Spleen (tissue), 11 donors: ENCODE measurements around the gene ME1. TPM values are rescaled to one million over a fixed set of nuclear protein-coding genes. Genes with fewer than 3 reads are reported as not detected.

Experiments used
- DNase-seq: peaks from one replicate; pipeline ENCODE4 v3.0.0-alpha.2; 2020
- H3K27ac ChIP-seq, 8 donors: fragments of 200-600 bp; sonication (generic) in 7 of 8; 1 replicate in 4 of 8; 2 replicates in 4 of 8; pipeline versions ENCODE4 v1.5.0 to v1.8.0; 2016 to 2021; ENCODE audit warnings: inconsistent platforms in 4 of 8, mild to moderate bottlenecking in 4 of 8, moderate library complexity in 1 of 8
- H3K27me3 ChIP-seq, 7 donors: fragments of 200-600 bp; sonication (generic) in 6 of 7; replicated peaks in 1 of 7; 1 replicate in 4 of 7; 2 replicates in 3 of 7; pipeline versions ENCODE4 v1.5.0 to v1.8.0; 2016 to 2021; ENCODE audit warnings: inconsistent platforms in 3 of 7, mild to moderate bottlenecking in 1 of 7
- H3K36me3 ChIP-seq, 6 donors: fragments of 200-600 bp; sonication (generic) in 5 of 6; 1 replicate in 4 of 6; 2 replicates in 2 of 6; pipeline versions ENCODE4 v1.5.0 to v1.8.0; 2016 to 2021; ENCODE audit warnings: inconsistent platforms in 2 of 6
- H3K4me1 ChIP-seq, 6 donors: fragments of 200-600 bp; sonication (generic) in 5 of 6; 1 replicate in 3 of 6; 2 replicates in 3 of 6; pipeline versions ENCODE4 v1.5.0 to v1.8.0; 2016 to 2021; ENCODE audit warnings: inconsistent platforms in 3 of 6
- H3K4me3 ChIP-seq, 8 donors: fragments of 200-600 bp; sonication (generic) in 7 of 8; 1 replicate in 4 of 8; 2 replicates in 4 of 8; pipeline versions ENCODE4 v1.5.0 to v1.8.0; 2016 to 2021; ENCODE audit warnings: inconsistent platforms in 4 of 8, mild to moderate bottlenecking in 4 of 8, moderate library complexity in 2 of 8
- H3K9me3 ChIP-seq, 8 donors: fragments of 200-600 bp; sonication (generic) in 7 of 8; 1 replicate in 4 of 8; 2 replicates in 4 of 8; pipeline versions ENCODE4 v1.5.0 to v1.8.0; 2016 to 2021; ENCODE audit warnings: inconsistent platforms in 4 of 8
- POLR2A ChIP-seq, 3 donors: fragments of 450-650 bp; IDR thresholded peaks; one replicate each; pipeline ENCODE4 v1.5.1; 2017; ENCODE audit warnings: antibody characterized with exemption in 3 of 3, mild to moderate bottlenecking in 1 of 3
- POLR2AphosphoS5 ChIP-seq, 3 donors: sonication (generic); formaldehyde crosslinking; IDR thresholded peaks; one replicate each; pipeline ENCODE4 v1.5.1; 2017; ENCODE audit warnings: antibody characterized with exemption in 3 of 3
- WGBS, 5 donors: extraction: QIAGEN DNeasy Blood & Tissue Kit in 3 of 5; methylation state at CpG; one replicate each; pipeline versions ENCODE4 v1.1.5 to v1.1.7; 2013 to 2018; 5-methylcytosine and 5-hydroxymethylcytosine counted together
- intact Hi-C: fragments of 100-400 bp; cut with DNase I; formaldehyde crosslinking; loops from one replicate; pipeline ENCODE4 v1.15.0; 2023; ENCODE audit warnings: low total_unique reads
- polyA plus RNA-seq, 3 donors: library from polyadenylated mRNA; stranded (reverse); fragments of 200-250 nt; gene quantifications; one replicate each; pipeline ENCODE4 v1.2.1, GENCODE V29; 2013
- total RNA-seq, 7 donors: library from RNA; depleted of rRNA in 3 of 7; stranded (reverse); fragments of >200 nt in 3 of 7; fragmentation: NEBNext Ultra II Directional in 4 of 7; extraction: Animal tissue kit (Norgen Biotek cat#: 25700) in 4 of 7; gene quantifications; one replicate each; pipeline versions ENCODE4 v1.1.0 to v1.2.1, GENCODE V29; 2016 to 2021
- TF ChIP-seq, protein P1 (sequence below), 11 experiments: fragments of 200-600 bp in 7 of 11; fragments of 450-650 bp in 4 of 11; sonication (generic) in 4 of 11; IDR thresholded peaks in 8 of 11; conservative IDR thresholded peaks in 3 of 11; 1 replicate in 7 of 11; 2 replicates in 4 of 11; pipeline versions ENCODE4 v1.4.0 to v1.8.0; 2016 to 2021; ENCODE audit warnings: antibody characterized with exemption in 11 of 11, inconsistent platforms in 4 of 11, mild to moderate bottlenecking in 1 of 11
- donor health status: healthy with polysubstance abuse.
- donor health status: DM: no; HTN: no; CAD: no; lungs with moderate emphysema.
- donor health status: DM: no; HTN: no; CAD: no.
- donor health status: Bipolar disorder and iron deficiency.
- donor health status: healthy.
- donor health status: DM: no; HTN: no; CAD: no.
- donor health status: DM: yes; HTN: yes; CAD: no.

ME1 gene
- total and polyA plus RNA-seq, 10 donors, result 1.8 to 19.4 (median 8.4) TPM

DNA sequence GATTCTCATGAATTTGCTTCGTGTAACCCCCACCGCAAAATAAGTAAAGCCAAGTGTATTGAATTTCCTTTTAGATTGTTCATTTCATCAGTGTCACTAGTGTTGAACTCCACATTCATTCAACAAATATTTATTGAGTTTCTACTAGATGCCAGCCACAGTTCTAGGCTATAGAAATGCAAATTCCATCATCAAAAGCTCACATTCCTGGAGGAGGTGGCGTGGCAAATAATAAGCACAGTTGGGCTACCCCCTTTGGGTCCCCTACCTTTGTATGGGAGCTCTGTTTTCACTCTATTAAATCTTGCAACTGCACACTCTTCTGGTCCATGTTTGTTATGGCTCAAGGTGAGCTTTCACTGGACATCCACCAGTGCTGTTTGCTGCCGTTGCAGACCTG lies 12.7 kb upstream of the ME1 start:
- 76 to 90% (median 87%) methylated on average over 4 of the region's 4 CpGs for WGBS, 5 donors
- no peak overlapping the region for H3K4me3 ChIP-seq
- no peak for DNase-seq
- no peak overlapping the region for H3K27ac ChIP-seq
- no peaks in the 10 kb centered on the region for H3K4me1 ChIP-seq
- no peaks in the 10 kb centered on the region for H3K27me3 ChIP-seq
- TF ChIP-seq, protein P1, sequence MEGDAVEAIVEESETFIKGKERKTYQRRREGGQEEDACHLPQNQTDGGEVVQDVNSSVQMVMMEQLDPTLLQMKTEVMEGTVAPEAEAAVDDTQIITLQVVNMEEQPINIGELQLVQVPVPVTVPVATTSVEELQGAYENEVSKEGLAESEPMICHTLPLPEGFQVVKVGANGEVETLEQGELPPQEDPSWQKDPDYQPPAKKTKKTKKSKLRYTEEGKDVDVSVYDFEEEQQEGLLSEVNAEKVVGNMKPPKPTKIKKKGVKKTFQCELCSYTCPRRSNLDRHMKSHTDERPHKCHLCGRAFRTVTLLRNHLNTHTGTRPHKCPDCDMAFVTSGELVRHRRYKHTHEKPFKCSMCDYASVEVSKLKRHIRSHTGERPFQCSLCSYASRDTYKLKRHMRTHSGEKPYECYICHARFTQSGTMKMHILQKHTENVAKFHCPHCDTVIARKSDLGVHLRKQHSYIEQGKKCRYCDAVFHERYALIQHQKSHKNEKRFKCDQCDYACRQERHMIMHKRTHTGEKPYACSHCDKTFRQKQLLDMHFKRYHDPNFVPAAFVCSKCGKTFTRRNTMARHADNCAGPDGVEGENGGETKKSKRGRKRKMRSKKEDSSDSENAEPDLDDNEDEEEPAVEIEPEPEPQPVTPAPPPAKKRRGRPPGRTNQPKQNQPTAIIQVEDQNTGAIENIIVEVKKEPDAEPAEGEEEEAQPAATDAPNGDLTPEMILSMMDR (IDR thresholded peaks at IDR 0.05 in 8 of 11, conservative IDR thresholded peaks at IDR 0.05 in 3 of 11), result no peak
- TF ChIP-seq POLR2AphosphoS5 (IDR thresholded peaks at IDR 0.05) (no peak), POLR2A (IDR thresholded peaks at IDR 0.05) (no peak)
- intact Hi-C loops, result no loop called here
- no peaks in the 10 kb centered on the region for H3K9me3 ChIP-seq
- no peaks in the 10 kb centered on the region for H3K36me3 ChIP-seq

DNA sequence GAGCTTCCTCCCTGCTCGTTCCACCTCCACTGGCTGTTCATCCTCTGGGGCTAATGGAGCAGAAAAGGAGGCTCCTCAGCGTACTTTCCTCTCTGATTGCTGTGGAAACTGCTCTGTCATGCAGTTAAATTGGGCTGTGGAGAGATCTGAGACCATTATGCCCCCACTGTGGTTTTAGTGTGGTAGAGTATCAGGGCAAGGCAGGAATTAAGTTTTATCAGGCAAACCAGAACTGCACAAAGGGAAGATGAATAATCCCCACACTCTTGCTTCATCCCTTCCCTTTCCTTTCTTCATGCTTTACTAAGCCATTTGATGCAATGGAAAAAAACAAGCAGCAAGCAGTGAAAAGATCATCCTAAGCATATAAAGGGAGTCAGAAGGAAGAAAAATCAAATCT lies 11.9 kb upstream of the ME1 start:
- WGBS, 5 donors, result 25 to 36% (median 32%) methylated on average over 2 of the region's 2 CpGs

DNA sequence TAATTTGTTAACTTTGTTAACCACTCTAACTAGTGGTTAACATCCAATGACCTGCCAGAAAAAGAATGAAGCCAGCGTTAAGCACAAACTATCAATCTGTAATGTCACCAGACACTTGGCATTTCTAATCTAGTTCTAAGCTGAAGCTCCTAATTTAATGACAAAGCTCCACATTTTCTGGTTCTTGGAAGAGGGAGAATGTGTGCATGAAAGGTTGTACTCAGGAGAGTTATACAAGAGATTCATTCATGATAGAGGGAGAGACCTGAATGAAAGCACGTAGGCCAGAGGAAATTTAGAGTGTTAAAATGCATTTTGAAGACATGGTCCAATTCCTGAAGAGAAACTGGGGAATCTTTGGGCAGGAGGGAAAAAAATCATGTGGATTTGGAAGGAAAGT lies 8.3 kb upstream of the ME1 start:
- no peak for DNase-seq
- 71 to 82% (median 77%) methylated on average over 2 of the region's 2 CpGs for WGBS, 5 donors
- Histone ChIP-seq H3K27me3 (no peaks in the 10 kb centered on the region), H3K4me3 (no peak overlapping the region), H3K9me3 (no peaks in the 10 kb centered on the region), H3K4me1 (peaks cover 0 to 5% (median 0%) of the 10 kb centered on the region in 6 donors), H3K36me3 (no peaks in the 10 kb centered on the region), H3K27ac (no peak overlapping the region)
- intact Hi-C loops, result no loop called here
- TF ChIP-seq, protein P1 (IDR thresholded peaks at IDR 0.05 in 8 of 11, conservative IDR thresholded peaks at IDR 0.05 in 3 of 11), result no peak
- TF ChIP-seq POLR2AphosphoS5 (IDR thresholded peaks at IDR 0.05) (no peak), POLR2A (IDR thresholded peaks at IDR 0.05) (no peak)

More for the DNA sequence above, 11.9 kb upstream of the ME1 start:
- no peak for DNase-seq
- TF ChIP-seq POLR2A (IDR thresholded peaks at IDR 0.05) (no peak), POLR2AphosphoS5 (IDR thresholded peaks at IDR 0.05) (no peak)
- TF ChIP-seq, protein P1 (IDR thresholded peaks at IDR 0.05 in 8 of 11, conservative IDR thresholded peaks at IDR 0.05 in 3 of 11), result no peak
- Histone ChIP-seq H3K27me3 (no peaks in the 10 kb centered on the region), H3K4me1 (no peaks in the 10 kb centered on the region), H3K27ac (no peak overlapping the region), H3K4me3 (no peak overlapping the region), H3K36me3 (no peaks in the 10 kb centered on the region), H3K9me3 (no peaks in the 10 kb centered on the region)
- intact Hi-C loops, result no loop called here

DNA sequence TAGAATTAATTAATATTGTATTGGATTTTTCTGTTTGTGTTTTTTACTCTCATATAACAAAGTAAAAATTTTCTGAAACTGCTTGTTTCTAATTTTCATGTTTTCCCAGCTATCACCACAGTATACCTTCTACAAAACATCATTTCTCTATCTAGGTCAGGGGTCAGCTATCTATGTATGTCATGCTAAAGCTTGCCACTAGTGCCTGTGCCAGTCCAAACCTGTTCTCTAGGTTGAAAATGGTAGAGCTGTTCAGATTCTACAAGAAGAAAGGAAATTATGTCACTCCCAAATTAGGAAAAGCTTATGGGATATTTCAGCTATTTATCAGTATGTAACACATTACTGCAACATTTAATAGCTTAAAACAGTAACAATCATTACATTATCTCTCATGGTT lies 5.8 kb upstream of the ME1 start:
- intact Hi-C loops, result no loop called here
- no peaks in the 10 kb centered on the region for H3K9me3 ChIP-seq
- H3K27ac ChIP-seq, result no peak overlapping the region
- H3K4me3 ChIP-seq, result no peak overlapping the region
- no peaks in the 10 kb centered on the region for H3K27me3 ChIP-seq
- H3K4me1 ChIP-seq, result peaks cover 0 to 8% (median under 1%) of the 10 kb centered on the region in 6 donors
- no peaks in the 10 kb centered on the region for H3K36me3 ChIP-seq
- DNase-seq, result no peak
- TF ChIP-seq POLR2A (IDR thresholded peaks at IDR 0.05) (no peak), POLR2AphosphoS5 (IDR thresholded peaks at IDR 0.05) (no peak)
- TF ChIP-seq, protein P1 (IDR thresholded peaks at IDR 0.05 in 8 of 11, conservative IDR thresholded peaks at IDR 0.05 in 3 of 11), result no peak
